GM15510 (cell line): ENCODE measurements around the gene PDE6G.

ENCODE experiments used
- POLR2A ChIP-seq: IDR thresholded peaks from 3 replicates; pipeline ENCODE4 v1.6.1; 2011; ENCODE audit warnings: borderline replicate concordance; ENCODE audit not compliant: insufficient read length; ENCODE audit errors: extremely low read depth

PDE6G gene

DNA sequence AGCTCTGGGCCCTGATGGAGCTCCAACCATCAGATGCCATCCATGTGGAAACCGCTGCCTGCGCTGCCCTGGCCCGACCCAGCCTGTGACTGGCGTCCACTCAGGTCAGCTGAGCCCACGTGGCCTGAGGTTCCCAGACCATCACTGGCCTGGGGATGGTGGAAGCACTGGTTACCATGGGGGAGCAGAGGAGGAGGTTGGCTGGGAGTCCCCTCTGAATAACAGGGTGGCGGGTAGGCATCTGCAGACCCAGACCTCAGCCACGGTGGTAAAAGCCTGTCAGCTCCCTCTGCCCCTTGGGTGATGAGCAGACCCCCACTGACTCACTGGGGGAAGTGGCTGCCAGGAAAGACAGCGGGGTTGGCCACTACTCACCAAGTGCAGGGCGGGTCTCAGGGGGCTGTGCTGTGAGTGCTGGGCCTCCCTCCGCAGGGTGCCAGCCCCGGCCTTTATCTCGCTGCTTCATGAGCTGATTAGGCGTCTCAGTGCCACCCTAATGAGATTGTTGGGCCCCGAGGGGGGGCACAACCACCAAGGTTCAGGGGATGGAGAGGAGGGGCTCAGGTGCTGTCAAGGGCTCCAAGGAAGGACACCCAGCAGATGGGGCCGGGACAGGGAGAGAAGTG, at the start of gene PDE6G:
TSS of gene PDE6G (minus strand) at position 425 of the 626 bp plus-strand sequence. CDS start 3,237 bp downstream, outside the sequence.
- TF ChIP-seq POLR2A, result no peak

DNA sequence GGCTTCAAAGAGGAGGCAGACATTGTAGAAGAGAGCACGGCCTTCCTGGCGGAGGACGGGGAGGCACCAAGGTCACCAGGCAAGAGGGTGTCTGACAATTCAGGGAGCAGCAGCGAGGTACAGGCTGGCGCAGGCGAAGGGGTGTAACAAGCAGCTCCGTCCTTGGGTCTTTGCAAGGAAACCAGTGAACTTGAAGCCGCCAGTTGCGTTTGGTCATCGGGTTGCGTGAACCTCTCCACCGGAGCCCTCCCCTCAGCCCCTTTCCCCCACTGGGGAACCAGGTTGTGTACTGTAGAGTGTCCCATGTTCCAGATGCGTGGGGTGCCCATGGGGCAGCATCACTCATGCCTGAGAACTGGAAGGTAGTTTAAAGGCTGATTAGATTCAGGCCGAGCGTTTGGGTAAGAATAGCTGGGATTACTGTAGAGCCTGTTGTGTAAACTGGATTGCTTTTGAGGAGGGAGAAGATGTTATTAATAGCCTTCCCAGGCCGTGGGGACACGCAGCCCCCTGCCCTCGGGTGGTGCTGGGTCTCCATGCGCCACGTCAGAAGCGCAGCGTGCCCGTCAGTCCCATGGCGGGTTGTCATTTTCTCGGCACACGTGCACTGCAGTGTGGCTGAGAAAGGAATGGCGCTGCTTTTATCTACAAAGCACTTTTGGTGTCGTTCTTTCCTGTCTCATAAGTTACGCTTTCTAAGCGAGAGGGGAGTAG, 49.3 kb upstream of the PDE6G start:
- TF ChIP-seq POLR2A, result no peak

GRCh38 chr17:81703747-81704654, 47.7 kb upstream of the PDE6G start:
- TF ChIP-seq POLR2A, result no peak

GRCh38 chr17:81702934-81703746, 46.8 kb upstream of the PDE6G start, which contains the start of gene MRPL12:
TSS of gene MRPL12 (plus strand) at chr17:81703367. CDS start at chr17:81703502, 135 bp downstream.
- TF ChIP-seq POLR2A, result peak; percentile 95

DNA sequence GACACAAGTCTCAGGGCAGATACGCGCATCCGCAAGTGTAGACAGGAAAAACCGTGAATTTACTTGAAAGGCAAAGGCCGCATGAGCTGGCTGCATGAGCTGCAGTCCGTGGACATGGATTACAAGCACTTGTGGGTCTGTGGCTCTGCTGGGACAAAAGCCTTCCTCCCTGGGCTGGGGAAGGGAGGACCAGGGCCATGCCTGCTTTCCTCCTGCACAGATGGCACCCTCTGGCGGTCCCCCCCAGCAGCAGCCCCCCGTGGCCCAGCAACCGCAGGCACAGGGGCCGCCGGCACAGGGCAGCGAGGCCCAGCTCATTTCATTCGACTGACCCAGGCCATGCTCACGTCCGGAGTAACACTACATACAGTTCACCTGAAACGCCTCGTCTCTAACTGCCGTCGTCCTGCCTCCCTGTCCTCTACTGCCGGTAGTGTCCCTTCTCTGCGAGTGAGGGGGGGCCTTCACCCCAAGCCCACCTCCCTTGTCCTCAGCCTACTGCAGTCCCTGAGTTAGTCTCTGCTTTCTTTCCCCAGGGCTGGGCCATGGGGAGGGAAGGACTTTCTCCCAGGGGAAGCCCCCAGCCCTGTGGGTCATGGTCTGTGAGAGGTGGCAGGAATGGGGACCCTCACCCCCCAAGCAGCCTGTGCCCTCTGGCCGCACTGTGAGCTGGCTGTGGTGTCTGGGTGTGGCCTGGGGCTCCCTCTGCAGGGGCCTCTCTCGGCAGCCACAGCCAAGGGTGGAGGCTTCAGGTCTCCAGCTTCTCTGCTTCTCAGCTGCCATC, 45.1 kb upstream of the PDE6G start:
- no peak for TF ChIP-seq POLR2A

GRCh38 chr17:81700353-81701287, 44.3 kb upstream of the PDE6G start:
- no peak for TF ChIP-seq POLR2A

- no peak for TF ChIP-seq POLR2A
Observed at GRCh38 chr17:81697261-81698044, 41.1 kb upstream of the PDE6G start.

DNA sequence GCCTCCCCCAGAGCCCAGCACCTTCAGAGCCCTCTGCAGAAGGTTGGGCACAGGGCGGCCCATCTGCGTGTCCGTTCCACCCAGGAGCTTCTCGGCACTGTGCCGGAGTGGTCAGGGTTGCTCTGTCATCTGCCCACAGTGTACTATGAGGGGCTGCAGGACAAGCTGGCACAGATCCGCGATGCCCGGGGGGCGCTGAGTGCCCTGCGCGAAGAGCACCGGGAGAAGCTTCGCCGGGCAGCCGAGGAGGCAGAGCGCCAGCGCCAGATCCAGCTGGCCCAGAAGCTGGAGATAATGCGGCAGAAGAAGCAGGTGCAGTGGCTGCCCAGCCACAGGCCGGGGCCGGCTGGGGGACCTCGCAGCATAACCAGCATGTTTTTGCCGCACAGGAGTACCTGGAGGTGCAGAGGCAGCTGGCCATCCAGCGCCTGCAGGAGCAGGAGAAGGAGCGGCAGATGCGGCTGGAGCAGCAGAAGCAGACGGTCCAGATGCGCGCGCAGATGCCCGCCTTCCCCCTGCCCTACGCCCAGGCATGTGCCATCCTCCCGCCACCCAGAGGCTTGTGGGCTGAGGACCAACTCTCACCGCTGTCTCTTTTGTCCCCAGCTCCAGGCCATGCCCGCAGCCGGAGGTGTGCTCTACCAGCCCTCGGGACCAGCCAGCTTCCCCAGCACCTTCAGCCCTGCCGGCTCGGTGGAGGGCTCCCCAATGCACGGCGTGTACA, 40.0 kb upstream of the PDE6G start:
- no peak for TF ChIP-seq POLR2A

DNA sequence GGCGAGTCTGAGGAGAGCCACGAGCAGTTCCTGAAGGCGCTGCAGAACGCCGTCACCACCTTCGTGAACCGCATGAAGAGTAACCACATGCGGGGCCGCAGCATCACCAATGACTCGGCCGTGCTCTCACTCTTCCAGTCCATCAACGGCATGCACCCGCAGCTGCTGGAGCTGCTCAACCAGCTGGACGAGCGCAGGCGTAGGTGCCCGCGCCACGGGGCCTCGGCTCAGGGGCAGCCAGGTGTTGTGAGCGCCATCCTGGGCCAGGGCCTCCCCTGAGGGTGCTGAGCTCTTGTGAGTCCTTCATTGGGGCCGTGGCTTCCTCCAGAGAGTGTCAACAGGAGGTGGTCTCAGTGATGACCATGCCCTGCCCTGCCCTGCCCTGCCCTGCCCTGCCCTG, 39.5 kb upstream of the PDE6G start:
- TF ChIP-seq POLR2A, result no peak

- no peak for TF ChIP-seq POLR2A
Observed at GRCh38 chr17:81695211-81695610, 38.9 kb upstream of the PDE6G start.

DNA sequence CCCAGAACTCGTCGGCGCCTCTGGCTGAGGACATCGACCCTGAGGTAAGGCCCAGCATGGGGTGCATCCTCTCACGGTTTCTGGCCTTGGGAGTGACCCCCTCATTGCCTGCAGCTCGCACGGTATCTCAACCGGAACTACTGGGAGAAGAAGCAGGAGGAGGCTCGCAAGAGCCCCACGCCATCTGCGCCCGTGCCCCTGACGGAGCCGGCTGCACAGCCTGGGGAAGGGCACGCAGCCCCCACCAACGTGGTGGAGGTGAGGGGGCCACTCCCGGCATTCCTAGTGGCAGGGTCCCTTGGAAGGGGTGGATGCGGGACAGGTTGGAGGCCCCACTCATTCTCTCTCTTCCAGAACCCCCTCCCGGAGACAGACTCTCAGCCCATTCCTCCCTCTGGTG, 38.5 kb upstream of the PDE6G start:
- no peak for TF ChIP-seq POLR2A
